Activated T-cell treated with anti-CD3 and anti-CD28 coated beads, Interleukin-2, amount 50 U/mL, for 4 hours (primary cell): ENCODE data around the gene MRPL57. TPM values are rescaled to one million over a fixed set of nuclear protein-coding genes. Genes with fewer than 3 reads are reported as not detected.
"Not testable (repeated sequence)": the region's sequence is repeated elsewhere in the genome, so short reads cannot be mapped to it uniquely, and the experiment has no call there.

Source experiments
- ATAC-seq, 2 donors: fragments of 200-7000 bp; cut with Tn5 transposase; one replicate each; pipeline ENCODE4 v1.10.0; 2021
- DNase-seq: peaks from one replicate; pipeline ENCODE4 v3.0.0-alpha.2; 2020
- H3K27me3 Mint-ChIP-seq: one replicate; pipeline ENCODE4 v1.8.0; 2021; ENCODE audit warnings: low read depth, mixed read lengths
- H3K36me3 Mint-ChIP-seq: one replicate; pipeline ENCODE4 v1.8.0; 2022; ENCODE audit warnings: mixed read lengths; ENCODE audit not compliant: insufficient read depth
- H3K4me1 Mint-ChIP-seq: one replicate; pipeline ENCODE4 v1.8.0; 2021; ENCODE audit warnings: low read depth, mixed read lengths
- H3K4me3 Mint-ChIP-seq: one replicate; pipeline ENCODE4 v1.8.0; 2021; ENCODE audit warnings: mild to moderate bottlenecking, moderate library complexity, mixed read lengths
- H3K9me3 Mint-ChIP-seq: one replicate; pipeline ENCODE4 v1.8.0; 2021; ENCODE audit warnings: mixed read lengths
- total RNA-seq, 3 donors: library from RNA; stranded (reverse); gene quantifications; one replicate each; pipeline ENCODE4 v1.2.1, GENCODE V29; 2021

The MRPL57 gene
- total RNA-seq, 3 donors from 2014 or later = 30.8 to 34.1 (median 32.0) TPM

DNA sequence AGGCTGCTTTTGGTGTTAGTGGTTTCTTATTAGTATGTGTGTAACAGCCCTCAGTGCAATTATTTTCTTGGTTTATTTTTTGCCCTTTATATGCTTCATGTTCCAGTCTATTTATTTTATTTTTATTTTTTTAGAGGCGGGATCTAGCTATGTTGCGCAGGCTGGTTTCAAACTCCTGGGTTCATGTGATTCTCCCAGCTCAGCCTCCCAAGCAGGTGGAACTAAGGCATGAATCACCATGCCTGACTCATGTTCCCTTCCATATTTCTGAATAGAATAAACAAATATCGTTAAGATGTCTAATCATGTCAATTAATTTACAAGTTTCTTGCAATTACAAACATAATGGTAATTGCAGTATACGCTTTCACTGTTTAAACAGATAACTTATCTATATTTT, 11.8 kb upstream of the MRPL57 start:
- no peaks in the 10 kb centered on the region for H3K36me3 Mint-ChIP-seq
- no peaks in the 10 kb centered on the region for H3K27me3 Mint-ChIP-seq
- no peak overlapping the region for H3K4me3 Mint-ChIP-seq
- DNase-seq (no peak), ATAC-seq (no peak)
- no peaks in the 10 kb centered on the region for H3K4me1 Mint-ChIP-seq
- no peaks in the 10 kb centered on the region for H3K9me3 Mint-ChIP-seq

GRCh38 chr13:21165606-21166005, 10.9 kb upstream of the MRPL57 start:
- not testable (repeated sequence) for H3K4me3 Mint-ChIP-seq, H3K36me3 Mint-ChIP-seq, H3K4me1 Mint-ChIP-seq, DNase-seq, H3K9me3 Mint-ChIP-seq, H3K27me3 Mint-ChIP-seq, ATAC-seq

GRCh38 chr13:21171420-21171819, 5.0 kb upstream of the MRPL57 start:
- no peak overlapping the region for H3K4me3 Mint-ChIP-seq
- DNase-seq (no peak), ATAC-seq (no peak)
- no peaks in the 10 kb centered on the region for H3K9me3 Mint-ChIP-seq
- no peaks in the 10 kb centered on the region for H3K36me3 Mint-ChIP-seq
- no peaks in the 10 kb centered on the region for H3K4me1 Mint-ChIP-seq
- H3K27me3 Mint-ChIP-seq = no peaks in the 10 kb centered on the region

DNA sequence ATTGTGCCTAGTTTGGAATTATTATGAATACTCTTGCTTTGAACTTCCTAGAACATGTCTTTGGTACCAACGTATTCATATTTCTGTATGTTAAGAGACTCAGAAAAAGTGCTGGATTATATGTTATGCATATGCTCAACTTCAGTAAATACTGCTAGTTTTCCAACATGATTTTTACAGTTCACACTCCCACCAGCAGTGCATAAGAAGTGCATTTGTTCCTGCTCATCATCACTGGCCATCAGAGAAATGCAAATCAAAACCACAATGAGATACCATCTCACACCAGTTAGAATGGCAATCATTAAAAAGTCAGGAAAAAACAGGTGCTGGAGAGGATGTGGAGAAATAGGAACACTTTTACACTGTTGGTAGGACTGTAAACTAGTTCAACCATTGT, 2.7 kb upstream of the MRPL57 start:
- H3K27me3 Mint-ChIP-seq, H3K4me3 Mint-ChIP-seq, H3K9me3 Mint-ChIP-seq, DNase-seq, H3K36me3 Mint-ChIP-seq, H3K4me1 Mint-ChIP-seq, ATAC-seq: not testable (repeated sequence)

- Mint-ChIP-seq H3K36me3 (peaks cover 2% of the 10 kb centered on the region), H3K9me3 (no peaks in the 10 kb centered on the region), H3K4me3 (peak overlapping the region; percentile 95), H3K4me1 (peaks cover 9% of the 10 kb centered on the region), H3K27me3 (no peaks in the 10 kb centered on the region)
- ATAC-seq (no peak), DNase-seq (no peak)
Measured at GRCh38 chr13:21175656-21176214, 723 bp upstream of the MRPL57 start.

- ATAC-seq = peak; percentile 44
- peak; percentile 22 for DNase-seq
- peaks cover 2% of the 10 kb centered on the region for H3K36me3 Mint-ChIP-seq
- no peaks in the 10 kb centered on the region for H3K27me3 Mint-ChIP-seq
- H3K4me3 Mint-ChIP-seq = peak overlapping the region; percentile 95
- H3K9me3 Mint-ChIP-seq = no peaks in the 10 kb centered on the region
- H3K4me1 Mint-ChIP-seq = peaks cover 9% of the 10 kb centered on the region
Measured at GRCh38 chr13:21176982-21177284, 475 bp downstream of the MRPL57 start.

- Mint-ChIP-seq H3K4me3 (no peak overlapping the region), H3K27me3 (no peaks in the 10 kb centered on the region), H3K4me1 (peaks cover 9% of the 10 kb centered on the region), H3K36me3 (peaks cover 2% of the 10 kb centered on the region), H3K9me3 (no peaks in the 10 kb centered on the region)
- ATAC-seq (no peak), DNase-seq (no peak)
Measured at GRCh38 chr13:21181671-21182070, 5.2 kb downstream of the MRPL57 start.

DNA sequence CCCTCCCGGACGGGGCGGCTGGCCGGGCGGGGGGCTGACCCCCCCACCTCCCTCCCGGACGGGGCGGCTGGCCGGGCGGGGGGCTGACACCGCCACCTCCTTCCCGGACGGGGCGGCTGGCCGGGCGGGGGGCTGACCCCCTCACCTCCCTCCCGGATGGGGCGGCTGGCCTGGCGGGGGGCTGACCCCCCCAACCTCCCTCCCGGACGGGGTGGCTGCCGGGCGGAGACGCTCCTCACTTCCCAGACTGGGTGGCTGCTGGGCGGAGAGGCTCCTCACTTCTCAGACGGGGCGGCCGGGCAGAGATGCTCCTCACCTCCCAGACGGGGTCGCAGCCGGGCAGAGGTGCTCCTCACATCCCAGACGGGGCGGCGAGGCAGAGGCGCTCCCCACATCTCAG, 10.0 kb downstream of the MRPL57 start:
- H3K9me3 Mint-ChIP-seq, ATAC-seq, H3K4me1 Mint-ChIP-seq, H3K27me3 Mint-ChIP-seq, DNase-seq, H3K4me3 Mint-ChIP-seq, H3K36me3 Mint-ChIP-seq: not testable (repeated sequence)

DNA sequence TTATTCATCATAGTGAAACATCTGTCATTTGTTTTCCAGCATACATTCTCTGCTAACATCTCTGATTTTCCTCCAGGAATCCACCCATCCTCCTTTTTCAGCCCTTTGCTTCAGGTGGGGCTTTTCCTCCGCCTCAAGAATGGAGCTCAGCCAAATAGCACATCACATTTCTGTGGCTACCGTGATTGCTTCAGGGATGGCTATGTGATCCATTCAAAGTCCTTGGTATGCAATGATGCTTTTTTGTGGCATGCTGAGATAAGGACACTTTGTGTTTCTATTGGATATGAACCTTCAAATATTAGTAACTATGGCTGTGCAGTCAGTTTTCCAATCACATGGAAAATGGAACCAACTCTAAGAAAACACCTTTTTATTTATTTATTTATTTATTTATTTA, 18.3 kb downstream of the MRPL57 start:
- H3K9me3 Mint-ChIP-seq, ATAC-seq, H3K27me3 Mint-ChIP-seq, H3K36me3 Mint-ChIP-seq, DNase-seq, H3K4me3 Mint-ChIP-seq, H3K4me1 Mint-ChIP-seq: not testable (repeated sequence)

DNA sequence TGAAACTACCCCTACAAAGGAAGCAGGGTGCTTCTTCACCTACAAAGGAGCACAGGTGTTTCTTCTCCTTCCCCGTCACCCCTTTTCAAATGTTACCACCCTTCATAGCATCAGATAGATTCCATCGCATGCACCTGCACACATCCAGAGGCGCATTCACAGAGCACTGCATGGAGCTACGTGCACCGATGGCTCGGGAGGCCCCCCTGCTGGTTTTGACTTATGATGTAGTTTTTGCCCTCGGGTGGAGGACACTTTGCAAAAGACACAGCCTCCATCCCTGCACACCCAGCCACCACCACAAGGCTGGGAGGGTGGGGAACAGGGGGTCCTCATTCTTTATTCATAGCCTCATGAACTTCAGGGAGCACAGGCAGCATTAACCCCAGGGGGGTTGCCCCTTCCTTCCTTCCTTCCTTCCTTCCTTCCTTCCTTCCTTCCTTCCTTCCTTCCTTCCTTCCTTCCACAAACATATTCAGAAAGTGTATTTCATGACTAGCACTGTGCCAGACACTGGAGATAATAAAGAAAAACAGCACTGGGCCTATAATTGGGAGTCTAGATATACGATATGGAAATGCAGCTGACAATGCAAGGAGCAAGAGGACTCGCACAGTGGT, 21.3 kb downstream of the MRPL57 start:
- H3K9me3 Mint-ChIP-seq, H3K4me3 Mint-ChIP-seq, H3K36me3 Mint-ChIP-seq, H3K27me3 Mint-ChIP-seq, DNase-seq, ATAC-seq, H3K4me1 Mint-ChIP-seq: not testable (repeated sequence)

DNA sequence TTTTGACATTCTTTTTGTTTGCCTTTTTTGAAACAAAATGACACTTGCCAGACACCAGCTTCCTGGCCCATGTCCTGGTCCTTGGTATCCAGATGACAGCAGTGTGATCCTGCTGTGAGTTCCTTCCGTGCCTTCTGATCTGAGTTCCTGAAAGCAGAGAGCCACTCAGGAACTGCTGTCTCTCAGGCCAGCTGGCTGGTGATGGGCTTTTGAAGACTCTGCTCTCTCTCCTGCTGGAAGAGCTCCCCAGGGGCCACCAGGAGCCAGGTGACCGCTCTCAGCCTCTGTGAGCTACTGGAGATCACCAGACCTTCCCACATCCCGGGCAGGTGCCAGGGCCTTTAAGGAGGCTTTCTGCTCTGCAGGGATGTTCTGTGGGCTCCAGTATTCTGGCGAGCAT, 21.9 kb downstream of the MRPL57 start:
- H3K27me3 Mint-ChIP-seq, H3K4me3 Mint-ChIP-seq, H3K36me3 Mint-ChIP-seq, DNase-seq, ATAC-seq, H3K9me3 Mint-ChIP-seq, H3K4me1 Mint-ChIP-seq: not testable (repeated sequence)

- not testable (repeated sequence) for H3K4me3 Mint-ChIP-seq, H3K9me3 Mint-ChIP-seq, DNase-seq, ATAC-seq, H3K27me3 Mint-ChIP-seq, H3K4me1 Mint-ChIP-seq, H3K36me3 Mint-ChIP-seq
Measured at GRCh38 chr13:21201456-21202190, 25.2 kb downstream of the MRPL57 start.

DNA sequence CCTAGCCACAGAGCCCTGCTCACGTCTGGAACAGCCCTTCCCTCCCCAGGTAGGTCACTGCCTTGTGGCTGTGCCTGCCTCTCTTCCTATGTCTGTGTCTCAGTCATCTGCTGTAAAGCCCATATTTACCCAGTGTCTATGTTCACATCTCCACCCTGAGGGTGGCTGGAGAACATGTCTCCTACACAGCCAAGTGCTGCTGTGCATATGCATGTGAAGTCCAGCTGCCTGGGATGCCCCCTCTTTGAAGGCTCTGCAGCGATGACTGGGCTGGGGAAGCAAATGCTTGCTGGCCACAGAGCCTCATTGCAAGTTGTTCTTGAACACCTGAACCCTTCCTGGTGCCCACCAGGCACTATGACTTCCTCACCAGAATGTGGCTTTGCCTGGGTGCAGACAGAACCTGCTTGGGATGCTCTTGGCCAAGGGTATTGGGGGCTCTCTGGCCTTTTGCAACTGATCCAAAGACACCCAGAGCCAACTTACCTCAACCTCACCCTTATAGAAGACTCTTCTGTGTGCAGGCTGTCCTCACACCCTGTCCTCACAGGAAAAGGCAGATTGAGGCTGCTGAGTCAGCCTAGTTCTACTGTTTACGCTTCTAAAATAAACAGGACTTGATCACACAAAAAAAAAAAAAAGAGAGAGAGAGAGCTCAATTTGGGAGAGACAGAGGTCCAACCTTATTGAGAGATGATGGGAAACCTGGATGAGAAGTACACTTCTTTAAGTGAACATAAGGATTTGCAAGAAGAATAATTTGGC, 26.5 kb downstream of the MRPL57 start:
- no peak for ATAC-seq
- H3K27me3 Mint-ChIP-seq = peaks cover 2% of the 10 kb centered on the region

DNA sequence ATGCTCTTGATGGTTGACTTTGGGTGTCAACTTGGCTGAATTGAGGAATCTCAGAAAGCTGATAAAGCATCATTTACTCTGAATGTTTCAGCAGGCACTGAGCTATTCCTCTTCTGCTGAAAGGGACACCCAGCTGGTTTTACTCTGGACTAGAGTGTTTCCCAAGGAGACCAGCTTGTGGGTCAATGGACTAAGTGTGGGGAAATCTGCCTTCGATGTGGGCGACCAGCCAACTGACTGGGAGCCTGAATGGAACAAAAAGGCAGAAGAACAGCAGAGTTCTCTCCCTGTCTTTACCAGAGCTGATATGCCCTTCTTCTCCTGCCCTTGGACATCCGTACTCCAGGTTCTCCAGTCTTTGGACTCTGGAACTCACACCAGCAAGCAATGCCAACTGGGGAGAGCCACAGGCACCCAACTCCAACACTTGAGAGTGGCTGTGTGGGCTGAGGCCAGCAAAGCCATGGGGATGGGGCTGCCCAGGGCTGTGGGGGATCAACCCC, 32.2 kb downstream of the MRPL57 start:
- ATAC-seq = no peak
- H3K36me3 Mint-ChIP-seq = no peaks in the 10 kb centered on the region
- H3K9me3 Mint-ChIP-seq = peaks cover 8% of the 10 kb centered on the region
- H3K27me3 Mint-ChIP-seq = peaks cover 17% of the 10 kb centered on the region
- no peaks in the 10 kb centered on the region for H3K4me1 Mint-ChIP-seq
- H3K4me3 Mint-ChIP-seq = no peak overlapping the region
- no peak for DNase-seq

More for the DNA sequence above, 26.5 kb downstream of the MRPL57 start:
- no peak overlapping the region for H3K4me3 Mint-ChIP-seq
- peaks cover 5% of the 10 kb centered on the region for H3K9me3 Mint-ChIP-seq
- no peaks in the 10 kb centered on the region for H3K36me3 Mint-ChIP-seq
- no peak for DNase-seq
- peaks cover 1% of the 10 kb centered on the region for H3K4me1 Mint-ChIP-seq
